Choroid plexus epithelial cell (primary cell): ENCODE data around the gene FFAR2.

Source experiments
- DNase-seq: peaks from one replicate; pipeline ENCODE4 v3.0.0-alpha.2; 2010; ENCODE audit warnings: low read depth
- H3K4me3 ChIP-seq: 2 replicates; pipeline ENCODE4 v1.5.1; 2011; ENCODE audit warnings: low read depth, mild to moderate bottlenecking, control low read depth, low read length, moderate library complexity
- TF ChIP-seq, protein P1 (sequence below): conservative IDR thresholded peaks from 2 replicates; pipeline ENCODE4 v1.5.1; 2011; ENCODE audit warnings: low read depth, mild to moderate bottlenecking, control low read depth, inconsistent platforms, low read length, moderate library complexity

FFAR2 gene

DNA sequence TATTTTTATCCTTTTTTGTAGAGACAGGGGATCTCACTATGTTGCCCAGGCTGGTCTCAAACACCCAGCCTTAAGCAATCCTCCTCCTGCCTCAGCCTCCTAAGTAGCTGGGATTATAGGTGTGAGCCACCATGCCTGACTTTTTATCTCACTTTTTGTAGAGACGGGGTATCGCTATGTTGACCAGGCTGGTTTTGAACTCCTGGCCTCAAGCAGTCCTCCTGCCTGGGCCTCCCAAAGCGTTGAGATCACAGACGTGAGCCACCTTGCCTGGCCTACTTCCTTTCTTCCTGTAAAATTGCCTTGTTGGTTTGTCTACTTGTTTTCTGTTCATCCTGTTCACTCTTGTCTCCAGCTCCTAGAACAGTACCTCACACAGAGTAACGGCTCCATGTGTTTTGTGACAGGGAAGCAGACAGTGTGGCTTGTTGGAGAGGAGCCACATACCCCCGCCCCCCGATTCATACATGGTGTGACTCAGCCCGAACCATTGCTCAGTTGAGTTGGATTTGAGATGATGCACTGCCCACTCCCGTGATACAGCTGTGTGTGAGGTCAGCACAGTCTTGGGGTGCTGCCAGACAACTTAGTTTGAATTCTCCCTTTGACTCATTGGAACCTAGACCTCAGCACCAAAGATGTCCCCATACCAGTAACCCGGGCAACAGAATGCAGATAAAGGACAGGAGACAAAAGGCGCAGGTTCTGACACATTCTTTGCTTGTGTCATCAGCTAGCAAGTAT is 43.0 kb upstream of the FFAR2 start:
- DNase-seq: peak; percentile 89

GRCh38 chr19:35407619-35408018 is 40.4 kb upstream of the FFAR2 start:
- no peak for DNase-seq
- TF ChIP-seq, protein P1, sequence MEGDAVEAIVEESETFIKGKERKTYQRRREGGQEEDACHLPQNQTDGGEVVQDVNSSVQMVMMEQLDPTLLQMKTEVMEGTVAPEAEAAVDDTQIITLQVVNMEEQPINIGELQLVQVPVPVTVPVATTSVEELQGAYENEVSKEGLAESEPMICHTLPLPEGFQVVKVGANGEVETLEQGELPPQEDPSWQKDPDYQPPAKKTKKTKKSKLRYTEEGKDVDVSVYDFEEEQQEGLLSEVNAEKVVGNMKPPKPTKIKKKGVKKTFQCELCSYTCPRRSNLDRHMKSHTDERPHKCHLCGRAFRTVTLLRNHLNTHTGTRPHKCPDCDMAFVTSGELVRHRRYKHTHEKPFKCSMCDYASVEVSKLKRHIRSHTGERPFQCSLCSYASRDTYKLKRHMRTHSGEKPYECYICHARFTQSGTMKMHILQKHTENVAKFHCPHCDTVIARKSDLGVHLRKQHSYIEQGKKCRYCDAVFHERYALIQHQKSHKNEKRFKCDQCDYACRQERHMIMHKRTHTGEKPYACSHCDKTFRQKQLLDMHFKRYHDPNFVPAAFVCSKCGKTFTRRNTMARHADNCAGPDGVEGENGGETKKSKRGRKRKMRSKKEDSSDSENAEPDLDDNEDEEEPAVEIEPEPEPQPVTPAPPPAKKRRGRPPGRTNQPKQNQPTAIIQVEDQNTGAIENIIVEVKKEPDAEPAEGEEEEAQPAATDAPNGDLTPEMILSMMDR: no peak
- H3K4me3 ChIP-seq: no peak overlapping the region

More for the DNA sequence above, 43.0 kb upstream of the FFAR2 start:
- TF ChIP-seq, protein P1: no peak
- H3K4me3 ChIP-seq: no peak overlapping the region

DNA sequence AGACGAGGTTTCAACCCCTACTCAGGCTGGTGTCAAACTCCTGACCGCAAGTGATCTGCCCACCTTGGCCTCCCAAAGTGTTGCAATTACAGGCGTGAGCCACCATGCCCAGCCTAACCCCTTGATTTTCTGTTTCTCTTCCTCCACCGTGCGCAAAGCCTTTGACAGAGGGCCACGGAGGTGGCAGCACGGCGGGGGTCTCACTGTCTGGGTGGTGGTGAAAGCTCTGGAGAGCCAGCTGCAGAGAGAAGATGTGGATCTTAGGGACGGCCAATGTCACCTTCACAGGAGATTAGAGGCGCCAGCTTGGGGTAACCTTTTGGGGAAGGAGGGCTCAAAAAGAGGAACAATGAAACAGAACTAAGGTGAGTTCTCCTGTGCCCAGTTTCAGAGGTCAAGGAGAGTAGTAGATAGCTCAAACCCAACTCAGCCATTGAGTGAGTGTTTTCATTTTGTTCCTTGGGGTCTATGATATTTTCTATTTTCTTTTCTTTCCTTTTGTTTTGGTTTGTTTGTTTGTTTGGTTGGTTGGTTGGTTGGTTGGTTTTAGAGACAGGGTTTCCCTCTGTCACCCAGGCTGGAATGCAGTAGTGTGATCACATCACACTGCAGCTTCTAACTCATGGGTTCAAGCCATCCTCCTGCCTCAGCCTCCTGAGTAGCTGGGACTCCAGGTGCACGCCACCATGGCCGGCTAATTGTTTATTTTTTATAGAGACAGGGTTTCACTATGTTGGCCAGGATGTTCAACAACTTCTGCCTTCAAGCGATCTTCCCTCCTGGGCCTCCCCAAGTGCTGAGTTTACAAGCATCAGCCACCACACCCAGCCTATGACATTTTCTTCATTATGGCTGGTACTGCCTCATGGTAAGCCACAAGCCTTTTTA is 39.5 kb upstream of the FFAR2 start:
- TF ChIP-seq, protein P1: no peak
- no peak overlapping the region for H3K4me3 ChIP-seq
- DNase-seq: no peak

DNA sequence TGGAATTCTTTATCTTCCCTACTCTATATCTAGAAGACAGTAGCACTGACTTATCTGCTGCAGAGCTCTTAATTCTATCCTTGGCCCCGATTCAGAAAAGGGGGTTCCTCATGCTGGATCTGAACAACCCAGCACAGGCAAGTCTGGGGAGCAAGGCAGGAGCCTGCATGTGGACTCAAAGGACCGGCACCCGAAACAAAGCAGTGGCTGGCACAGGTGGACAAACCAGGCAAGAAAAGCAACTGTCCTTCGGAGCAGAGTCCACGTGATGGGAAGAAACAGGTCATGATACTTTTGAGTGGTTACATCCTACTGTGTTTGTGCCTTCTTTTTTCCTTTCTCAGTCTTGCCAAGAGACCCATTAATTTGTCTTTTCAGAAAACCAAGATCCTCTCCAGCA is 38.9 kb upstream of the FFAR2 start:
- TF ChIP-seq, protein P1: no peak
- DNase-seq: no peak
- no peak overlapping the region for H3K4me3 ChIP-seq

GRCh38 chr19:35410487-35410886 is 37.6 kb upstream of the FFAR2 start:
- no peak for DNase-seq
- H3K4me3 ChIP-seq: no peak overlapping the region
- TF ChIP-seq, protein P1: no peak

- H3K4me3 ChIP-seq: no peak overlapping the region
- TF ChIP-seq, protein P1: no peak
- no peak for DNase-seq
Observed at GRCh38 chr19:35414442-35414841, 33.6 kb upstream of the FFAR2 start.
